WERI-Rb-1 (cell line): ENCODE data around the gene S100A12.

Experiments used
- DNase-seq: peaks from one replicate; pipeline ENCODE4 v3.0.0-alpha.2; 2020
- H3K27ac ChIP-seq: fragments of 250-450 bp; sonication (Bioruptor Pico); 2 replicates; pipeline ENCODE4 v1.5.1; 2020; ENCODE audit warnings: mild to moderate bottlenecking, moderate library complexity
- H3K27me3 ChIP-seq: fragments of 250-450 bp; sonication (Bioruptor Pico); 2 replicates; pipeline ENCODE4 v1.5.1; 2021; ENCODE audit warnings: mild to moderate bottlenecking, low read depth, moderate library complexity; ENCODE audit not compliant: insufficient read depth, severe bottlenecking
- H3K36me3 ChIP-seq: fragments of 250-450 bp; sonication (Bioruptor Pico); 2 replicates; pipeline ENCODE4 v1.5.1; 2020; ENCODE audit warnings: mild to moderate bottlenecking, moderate library complexity
- H3K4me3 ChIP-seq: 2 replicates; pipeline ENCODE4 v1.5.1; 2011; ENCODE audit warnings: low read depth, mild to moderate bottlenecking, control low read depth, low read length
- H3K9me3 ChIP-seq: fragments of 250-450 bp; sonication (Bioruptor Pico); 2 replicates; pipeline ENCODE4 v1.5.1; 2021; ENCODE audit warnings: mild to moderate bottlenecking, moderate library complexity; ENCODE audit not compliant: severe bottlenecking
- CTCF ChIP-seq: IDR thresholded peaks from 2 replicates; pipeline ENCODE4 v1.5.1; 2011; ENCODE audit warnings: low read depth, mild to moderate bottlenecking, control low read depth, inconsistent platforms, low read length

S100A12 gene

GRCh38 chr1:153333902-153334301, 41.5 kb downstream of the S100A12 start:
- DNase-seq, result no peak
- no peak for TF ChIP-seq CTCF
- Histone ChIP-seq H3K27ac (no peak overlapping the region), H3K4me3 (no peak overlapping the region), H3K27me3 (peaks cover 91% of the 10 kb centered on the region), H3K36me3 (no peaks in the 10 kb centered on the region), H3K9me3 (peaks cover 16% of the 10 kb centered on the region)

GRCh38 chr1:153324912-153325311, 50.5 kb downstream of the S100A12 start:
- Histone ChIP-seq H3K36me3 (no peaks in the 10 kb centered on the region), H3K4me3 (no peak overlapping the region), H3K27ac (no peak overlapping the region), H3K9me3 (peaks cover 40% of the 10 kb centered on the region), H3K27me3 (peaks cover 80% of the 10 kb centered on the region)
- no peak for TF ChIP-seq CTCF
- DNase-seq, result no peak
